HG03097 (cell line): ENCODE measurements around the gene TRAPPC12.
"Not testable (repeated sequence)": the region's sequence is repeated elsewhere in the genome, so short reads cannot be mapped to it uniquely, and the experiment has no call there.

Experiments used
- ATAC-seq: cut with Tn5 transposase; IDR thresholded peaks from one replicate; pipeline ENCODE4 v1.9.1; 2021; ENCODE audit not compliant: unreplicated experiment, low FRiP score

Gene TRAPPC12

GRCh38 chr2:3368261-3368722 is 11.2 kb upstream of the TRAPPC12 start:
- no peak for ATAC-seq

DNA sequence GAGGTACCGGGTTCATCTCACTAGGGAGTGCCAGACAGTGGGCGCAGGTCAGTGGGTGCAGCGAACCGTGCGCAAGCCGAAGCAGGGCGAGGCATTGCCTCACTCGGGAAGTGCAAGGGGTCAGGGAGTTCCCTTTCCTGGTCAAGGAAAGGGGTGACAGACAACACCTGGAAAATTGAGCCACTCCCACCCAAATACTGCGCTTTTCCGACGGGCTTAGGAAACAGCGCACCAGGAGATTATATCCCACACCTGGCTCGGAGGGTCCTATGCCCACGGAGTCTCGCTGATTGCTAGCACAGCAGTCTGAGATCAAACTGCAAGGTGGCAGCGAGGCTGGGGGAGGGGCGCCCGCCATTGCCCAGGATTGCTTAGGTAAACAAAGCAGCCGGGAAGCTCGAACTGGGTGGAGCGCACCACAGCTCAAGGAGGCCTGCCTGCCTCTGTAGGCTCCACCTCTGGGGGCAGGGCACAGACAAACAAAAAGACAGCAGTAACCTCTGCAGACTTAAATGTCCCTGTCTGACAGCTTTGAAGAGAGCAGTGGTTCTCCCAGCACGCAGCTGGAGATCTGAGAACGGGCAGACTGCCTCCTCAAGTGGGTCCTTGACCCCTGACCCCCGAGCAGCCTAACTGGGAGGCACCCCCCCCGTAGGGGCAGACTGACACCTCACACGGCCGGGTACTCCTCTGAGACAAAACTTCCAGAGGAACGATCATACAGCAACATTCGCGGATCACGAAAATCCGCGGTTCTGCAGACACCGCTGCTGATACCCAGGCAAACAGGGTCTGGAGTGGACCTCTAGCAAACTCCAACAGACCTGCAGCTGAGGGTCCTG is 9.9 kb upstream of the TRAPPC12 start:
- not testable (repeated sequence) for ATAC-seq

DNA sequence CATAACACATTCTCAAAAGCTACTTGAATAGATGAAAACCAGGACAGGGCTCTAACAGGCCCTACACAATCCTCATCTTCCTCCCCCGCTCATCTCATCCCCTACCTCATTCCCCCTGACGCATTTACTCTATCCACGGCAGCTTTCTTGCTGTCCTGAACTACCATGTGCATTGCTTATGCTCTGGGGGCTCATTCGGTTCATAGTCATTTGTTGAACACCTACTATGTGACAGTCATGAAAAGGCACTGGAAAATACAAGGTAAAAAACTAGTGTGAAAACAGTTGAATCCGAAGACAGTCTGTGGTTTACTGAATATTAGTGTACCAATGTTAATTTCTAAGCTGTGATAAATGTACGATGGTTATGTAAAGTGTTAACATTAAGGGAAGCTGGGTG is 2.7 kb upstream of the TRAPPC12 start:
- ATAC-seq, result no peak

DNA sequence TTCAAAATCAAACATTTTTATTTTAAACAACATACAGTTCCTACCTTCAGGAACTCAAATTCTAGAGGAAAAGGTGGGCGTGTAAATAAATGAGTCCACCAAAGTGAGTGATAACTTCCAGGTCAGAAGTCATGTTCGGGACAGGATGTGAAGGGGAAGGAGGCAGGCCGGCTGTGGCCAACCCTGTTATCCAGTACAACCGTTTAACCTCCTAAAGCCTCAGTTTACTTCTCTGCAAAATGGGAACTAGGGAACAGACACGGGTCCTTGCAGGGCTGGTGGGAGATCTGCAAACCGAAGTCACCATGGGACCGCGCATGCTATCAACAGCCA is 2.2 kb upstream of the TRAPPC12 start:
- peak; percentile 6 for ATAC-seq

DNA sequence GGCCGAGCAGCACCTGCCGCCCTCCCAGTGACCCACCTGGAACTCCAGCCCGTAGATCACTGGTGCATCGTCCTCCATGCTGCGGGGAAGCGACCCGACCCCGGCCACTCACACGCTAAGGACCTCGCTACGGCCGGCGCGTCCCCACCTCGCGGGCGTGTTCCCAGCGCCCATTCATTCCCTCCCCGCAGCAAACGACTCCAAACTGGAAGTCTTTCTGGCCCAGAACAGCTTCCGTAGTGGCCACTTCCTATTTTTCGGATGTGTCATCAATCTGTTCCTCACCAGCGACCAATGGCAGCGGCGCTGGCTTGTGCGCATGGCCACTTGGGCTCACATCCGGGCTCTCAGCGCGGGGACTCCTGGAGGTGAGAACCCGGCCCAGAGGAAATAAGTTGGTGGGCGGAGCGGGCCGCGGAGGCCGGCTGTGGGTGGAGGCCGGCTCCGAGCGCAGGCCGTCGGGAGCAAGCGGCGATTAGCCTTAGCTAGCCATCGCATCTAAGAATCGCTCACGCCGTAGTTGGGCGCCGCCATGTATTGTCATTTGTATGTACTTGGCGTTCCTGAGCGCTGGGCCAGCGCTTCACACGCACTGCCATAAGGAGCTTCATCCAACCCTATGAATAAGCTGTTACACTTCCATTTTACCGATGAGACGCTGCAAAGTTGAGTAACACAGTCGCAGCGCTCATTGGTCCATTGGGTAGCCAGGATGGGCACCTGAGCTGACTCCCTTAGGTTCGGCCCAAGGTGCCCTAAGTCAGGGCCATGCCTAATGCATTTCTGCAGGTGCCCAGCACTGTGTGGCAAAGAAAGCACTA is 1.7 kb upstream of the TRAPPC12 start, which contains the start of gene EIPR1:
EIPR1 (minus strand) TSS at position 207 of the 821 bp plus-strand sequence; CDS start at position 78, 129 bp downstream.
- peak; percentile 80 for ATAC-seq

DNA sequence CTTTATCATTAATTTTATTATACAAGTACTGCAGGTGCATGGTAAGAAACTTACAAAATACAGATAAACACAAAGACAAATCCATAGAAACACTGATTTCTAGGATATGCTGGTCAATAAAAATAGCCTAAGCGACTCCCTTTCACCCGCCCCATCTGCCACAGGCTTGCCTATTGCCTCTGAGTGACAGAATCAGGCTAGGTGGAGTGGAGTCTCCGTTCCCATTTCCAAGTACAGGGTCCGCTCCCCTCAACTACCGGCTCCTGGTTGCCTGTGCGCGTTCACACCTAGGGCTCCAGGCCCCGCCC is 201 bp upstream of the TRAPPC12 start:
- ATAC-seq, result no peak

GRCh38 chr2:3386448-3386958 is 7.0 kb downstream of the TRAPPC12 start:
- ATAC-seq, result no peak

DNA sequence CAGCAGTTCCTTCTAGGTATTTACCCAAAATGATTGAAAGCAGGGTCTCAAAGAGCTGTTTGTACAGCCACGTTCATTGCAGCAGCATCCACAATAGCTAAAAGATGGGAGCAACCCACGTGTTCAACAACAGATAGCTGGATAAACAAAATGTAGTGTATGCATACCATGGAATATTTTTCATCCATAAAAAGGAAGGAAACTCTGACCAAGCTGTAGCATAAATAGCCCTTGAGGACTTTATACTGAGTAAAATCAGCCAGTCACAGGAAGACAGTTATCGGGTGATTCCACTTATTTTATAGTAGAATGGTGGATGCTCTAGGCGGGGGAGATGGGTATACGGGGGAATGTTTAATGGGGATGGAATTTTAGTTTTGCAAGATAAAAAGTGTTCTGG is 7.5 kb downstream of the TRAPPC12 start:
- ATAC-seq, result no peak

DNA sequence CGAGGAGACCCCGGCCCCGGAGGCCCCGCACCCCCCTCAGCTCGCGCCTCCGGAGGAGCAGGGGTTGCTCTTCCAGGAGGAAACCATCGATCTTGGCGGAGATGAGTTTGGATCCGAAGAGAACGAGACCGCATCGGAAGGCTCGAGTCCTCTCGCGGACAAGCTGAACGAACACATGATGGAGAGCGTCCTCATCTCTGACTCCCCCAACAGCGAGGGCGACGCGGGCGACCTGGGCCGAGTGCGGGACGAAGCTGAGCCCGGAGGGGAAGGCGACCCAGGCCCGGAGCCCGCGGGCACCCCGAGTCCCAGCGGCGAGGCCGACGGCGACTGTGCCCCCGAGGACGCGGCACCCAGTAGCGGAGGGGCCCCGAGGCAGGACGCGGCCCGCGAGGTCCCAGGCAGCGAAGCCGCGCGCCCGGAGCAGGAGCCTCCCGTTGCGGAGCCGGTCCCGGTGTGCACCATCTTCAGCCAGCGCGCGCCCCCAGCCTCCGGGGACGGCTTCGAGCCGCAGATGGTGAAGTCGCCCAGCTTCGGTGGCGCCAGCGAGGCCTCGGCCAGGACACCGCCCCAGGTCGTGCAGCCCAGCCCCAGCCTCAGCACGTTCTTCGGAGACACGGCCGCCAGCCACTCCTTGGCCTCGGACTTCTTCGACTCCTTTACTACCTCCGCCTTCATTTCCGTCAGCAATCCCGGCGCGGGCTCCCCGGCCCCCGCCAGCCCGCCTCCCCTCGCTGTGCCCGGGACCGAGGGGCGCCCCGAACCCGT is 8.3 kb downstream of the TRAPPC12 start:
- no peak for ATAC-seq

- no peak for ATAC-seq
Observed at GRCh38 chr2:3388412-3388738, 8.9 kb downstream of the TRAPPC12 start.

DNA sequence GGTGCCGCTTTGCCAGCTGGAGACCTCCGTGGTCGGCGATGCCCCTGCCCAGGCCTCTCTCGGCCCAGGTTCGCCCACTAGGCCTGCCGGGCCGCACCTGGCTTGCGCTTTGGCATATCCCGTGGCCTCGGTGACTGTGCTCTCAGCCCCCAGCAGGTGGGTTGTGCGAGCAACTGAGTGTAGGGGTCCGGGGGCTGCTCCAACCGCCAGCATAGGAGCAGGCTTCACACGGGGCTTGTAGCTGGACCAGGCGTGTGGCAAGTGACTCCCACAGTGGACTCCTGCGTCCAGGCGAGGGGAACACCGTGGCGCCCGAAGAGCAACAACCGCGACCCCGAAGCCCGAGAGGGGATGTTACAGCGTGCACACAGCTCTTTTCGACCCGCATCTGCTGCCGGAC is 9.7 kb downstream of the TRAPPC12 start:
- ATAC-seq, result no peak

- ATAC-seq, result no peak
Observed at GRCh38 chr2:3390041-3390440, 10.5 kb downstream of the TRAPPC12 start.

DNA sequence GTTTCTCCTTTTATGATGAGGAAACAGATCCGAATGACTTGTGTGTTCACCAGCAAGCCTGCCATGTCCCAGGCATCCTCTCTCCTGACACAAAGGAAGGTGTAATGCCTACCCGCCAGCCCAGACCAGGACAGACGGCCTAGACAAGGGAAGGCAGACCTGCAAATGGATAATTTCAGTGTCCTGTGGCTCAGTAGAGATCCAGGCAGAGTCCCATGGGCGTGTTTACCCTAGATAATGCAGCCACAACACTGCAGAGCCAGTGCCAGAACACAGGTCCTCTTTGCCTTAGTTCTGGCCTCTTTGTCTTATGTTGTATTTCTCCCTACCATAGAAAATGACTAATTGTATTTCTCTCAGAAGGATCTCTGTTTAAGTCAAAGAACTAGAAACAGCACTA is 12.7 kb downstream of the TRAPPC12 start:
- no peak for ATAC-seq

GRCh38 chr2:3396920-3397559 is 17.5 kb downstream of the TRAPPC12 start:
- ATAC-seq, result peak; percentile 48

GRCh38 chr2:3398857-3399256 is 19.4 kb downstream of the TRAPPC12 start:
- ATAC-seq, result no peak

GRCh38 chr2:3399381-3399780 is 19.9 kb downstream of the TRAPPC12 start:
- ATAC-seq, result no peak

- no peak for ATAC-seq
Observed at GRCh38 chr2:3399829-3400228, 20.3 kb downstream of the TRAPPC12 start.

- ATAC-seq, result peak; percentile 89
Observed at GRCh38 chr2:3403587-3404334, 24.3 kb downstream of the TRAPPC12 start.

DNA sequence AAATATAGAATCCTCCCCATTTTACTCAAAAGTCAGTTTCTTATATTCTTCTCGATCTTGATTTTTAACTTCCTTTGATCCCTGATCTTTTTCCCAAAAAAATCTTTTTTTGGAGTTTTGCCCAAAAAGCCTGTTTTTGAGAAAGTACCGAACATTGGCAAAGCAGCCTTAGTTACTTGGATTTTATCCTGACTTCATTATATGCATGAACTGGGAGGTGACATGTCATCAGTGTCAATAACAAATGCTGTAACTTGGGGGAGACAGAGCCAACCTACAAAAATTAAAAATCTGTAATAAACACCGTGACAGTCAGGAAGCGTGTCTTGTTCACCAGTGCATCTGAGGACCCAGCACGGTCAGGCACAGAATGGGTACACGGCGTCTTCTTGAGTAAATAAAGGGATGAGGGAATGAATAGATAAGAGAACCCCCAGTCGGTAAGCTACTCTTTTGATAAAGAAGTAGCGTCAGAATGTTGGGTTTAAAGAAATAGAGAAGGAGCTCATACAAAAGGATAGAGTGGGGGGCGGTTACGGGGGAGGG is 24.9 kb downstream of the TRAPPC12 start:
- ATAC-seq, result no peak

GRCh38 chr2:3405307-3405706 is 25.8 kb downstream of the TRAPPC12 start:
- ATAC-seq, result no peak
